K562 (cell line): ENCODE measurements around the gene PHF20. TPM values are rescaled to one million over a fixed set of nuclear protein-coding genes. Genes with fewer than 3 reads are reported as not detected.

Experiments used
- ATAC-seq: fragments of 200-7000 bp; cut with Tn5 transposase; 3 replicates; pipeline ENCODE4 v1.9.1; 2020; ENCODE audit warnings: moderate library complexity
- BruUV-seq: library from RNA; stranded (reverse); fragments of 400-500 nt; replicated peaks from 2 replicates; lab custom pipeline; 2021; lab: Mats Ljungman, UMichigan
- CTCF ChIA-PET: fragments of 300-600 bp; formaldehyde crosslinking; extraction: SDS; loops from one replicate; lab custom pipeline; 2021; ENCODE audit warnings: low intra/inter-chr PET ratio; lab: Yijun Ruan, JAX
- POLR2A ChIA-PET: fragments of 300-600, 350-650 bp; sonication (Branson Sonifier 250); formaldehyde crosslinking; extraction: SDS; loops from one replicate; lab custom pipeline; 2021; ENCODE audit warnings: antibody characterized with exemption, inconsistent platforms; lab: Yijun Ruan, JAX
- DNase-seq, 4 experiments: peaks; one replicate each; pipeline versions ENCODE4 v3.0.0 to v3.0.0-alpha.2; 2011 to 2018; ENCODE audit warnings: low spot score in 3 of 4, mixed read lengths in 3 of 4; ENCODE audit errors: extremely low read depth in 1 of 4
- FAIRE-seq: peaks from 2 replicates; lab custom pipeline; 2011; peaks lifted over from hg19 to GRCh38; lab: Jason Lieb, UNC
- H2AFZ ChIP-seq: 2 replicates; pipeline ENCODE4 v1.6.0; 2011; ENCODE audit warnings: low read depth, low read length, control low read depth, inconsistent platforms
- H3K27ac ChIP-seq: fragments of 200-600 bp; 3 replicates; pipeline ENCODE4 v1.8.0; 2011; ENCODE audit warnings: low read depth, mild to moderate bottlenecking, control low read depth, inconsistent platforms, low read length, moderate library complexity, mixed read lengths; ENCODE audit errors: extremely low read depth
- H3K27me3 ChIP-seq, 2 experiments: fragments of 300-600 bp in 1 of 2; 2 replicates in 1 of 2; 3 replicates in 1 of 2; pipeline versions ENCODE4 v1.6.0 to v1.8.0; 2011; ENCODE audit warnings: inconsistent platforms in 2 of 2, low read length in 2 of 2, mild to moderate bottlenecking in 1 of 2, mixed read lengths in 1 of 2, moderate library complexity in 1 of 2; ENCODE audit not compliant: control insufficient read depth in 2 of 2, insufficient read depth in 2 of 2
- H3K36me3 ChIP-seq: fragments of 300-600 bp; 3 replicates; pipeline ENCODE4 v1.8.0; 2011; ENCODE audit warnings: mild to moderate bottlenecking, low read length, inconsistent platforms; ENCODE audit not compliant: control insufficient read depth, insufficient read depth
- H3K4me1 ChIP-seq, 2 experiments: fragments of 200-600 bp in 1 of 2; replicated peaks in 1 of 2; 2 replicates in 1 of 2; 3 replicates in 1 of 2; pipeline versions ENCODE4 v1.5.1 to v1.8.0; 2011; ENCODE audit warnings: inconsistent platforms in 2 of 2, low read length in 2 of 2, mild to moderate bottlenecking in 1 of 2, mixed read lengths in 1 of 2, moderate library complexity in 1 of 2; ENCODE audit not compliant: control insufficient read depth in 2 of 2, insufficient read depth in 2 of 2
- H3K4me2 ChIP-seq: 2 replicates; pipeline ENCODE4 v1.6.1; 2011; ENCODE audit warnings: low read length, control low read depth, inconsistent platforms, mixed read lengths; ENCODE audit not compliant: insufficient read depth
- H3K4me3 ChIP-seq: fragments of 200-600 bp; sonication (generic), shearing (Covaris generic); 2 replicates; pipeline ENCODE4 v1.5.1; 2016; ENCODE audit warnings: control low read depth, inconsistent platforms
- H3K79me2 ChIP-seq: fragments of 200-600 bp; 3 replicates; pipeline ENCODE4 v1.8.0; 2011; ENCODE audit warnings: low read length, inconsistent platforms; ENCODE audit not compliant: control insufficient read depth, insufficient read depth
- H3K9ac ChIP-seq, 2 experiments: 2 replicates each; pipeline versions ENCODE4 v1.6.0 to v1.6.1; 2011; ENCODE audit warnings: low read depth in 2 of 2, low read length in 2 of 2, control low read depth in 1 of 2, inconsistent platforms in 1 of 2, mild to moderate bottlenecking in 1 of 2, mixed read lengths in 1 of 2; ENCODE audit not compliant: insufficient read depth in 1 of 2
- H3K9me1 ChIP-seq: one replicate; pipeline ENCODE4 v1.6.0; 2011; ENCODE audit warnings: inconsistent platforms, mild to moderate bottlenecking, low read length, moderate library complexity; ENCODE audit not compliant: control insufficient read depth, insufficient read depth
- H3K9me3 ChIP-seq: replicated peaks from 2 replicates; pipeline ENCODE4 v1.5.1; 2011; ENCODE audit warnings: low read depth, low read length, inconsistent platforms; ENCODE audit not compliant: control insufficient read depth, insufficient read depth
- H4K20me1 ChIP-seq: replicated peaks from 2 replicates; pipeline ENCODE4 v1.6.1; 2011; ENCODE audit warnings: low read length, inconsistent platforms, mixed read lengths; ENCODE audit not compliant: control insufficient read depth, insufficient read depth
- CREB5 ChIP-seq: fragments of 250-450 bp; sonication (Bioruptor Pico); IDR thresholded peaks from 2 replicates; pipeline ENCODE4 v1.5.0; 2020; ENCODE audit warnings: mild to moderate bottlenecking
- FOXP4 ChIP-seq: sonication (generic); formaldehyde crosslinking; IDR thresholded peaks from 2 replicates; pipeline ENCODE4 v1.8.0; 2022; ENCODE audit warnings: mild to moderate bottlenecking, missing genetic modification reagents, borderline replicate concordance
- MTA2 ChIP-seq: fragments of 450-650 bp; IDR thresholded peaks from 2 replicates; pipeline ENCODE4 v1.6.1; 2016; ENCODE audit warnings: low read depth
- XRCC4 ChIP-seq: IDR thresholded peaks from one replicate; pipeline ENCODE4 v1.6.1; 2011; ENCODE audit not compliant: insufficient read depth, insufficient read length; ENCODE audit errors: extremely low read depth
- ZNF253 ChIP-seq: fragments of 250-450 bp; sonication (Bioruptor Pico); conservative IDR thresholded peaks from 2 replicates; pipeline ENCODE4 v1.6.1; 2021; ENCODE audit warnings: mild to moderate bottlenecking
- ZNF408 ChIP-seq: fragments of 250-450 bp; sonication (Bioruptor Pico); IDR thresholded peaks from 2 replicates; pipeline ENCODE4 v1.4.0; 2020; ENCODE audit warnings: low read depth, mild to moderate bottlenecking, moderate library complexity
- ZNF445 ChIP-seq: fragments of 250-450 bp; sonication (Bioruptor Pico); IDR thresholded peaks from 2 replicates; pipeline ENCODE4 v1.4.0; 2020; ENCODE audit warnings: low read depth, mild to moderate bottlenecking, moderate library complexity
- ZNF655 ChIP-seq: fragments of 250-450 bp; sonication (Bioruptor Pico); IDR thresholded peaks from 2 replicates; pipeline ENCODE4 v1.5.0; 2021
- WGBS: fragments of 100-300 bp; shearing (Covaris generic); methylation state at CpG from one replicate; pipeline ENCODE4 v1.1.6; 2016; ENCODE audit warnings: low coverage, mixed read lengths; ENCODE audit not compliant: insufficient coverage; ENCODE audit errors: missing lambda C conversion rate; 5-methylcytosine and 5-hydroxymethylcytosine counted together
- in situ Hi-C: fragments of 300-500 bp; cut with MboI; formaldehyde crosslinking; loops from 4 replicates; pipeline ENCODE4 v1.15.0; 2018; ENCODE audit warnings: inconsistent platforms, mixed read lengths
- intact Hi-C: fragments of 100-400 bp; cut with micrococcal nuclease; formaldehyde crosslinking; loops from 2 replicates; pipeline ENCODE4 v1.14.2; 2022
- polyA plus RNA-seq, 8 experiments: library from polyadenylated mRNA; depleted of rRNA in 4 of 8; stranded (reverse) in 5 of 8; unstranded in 3 of 8; fragments of >200 nt; fragmentation: Nextera tagmentation in 2 of 8; fragmentation: Illumina TruSeq in 1 of 8; extraction: Ambion mirVana in 2 of 8; extraction: Trizol in 1 of 8; gene quantifications; 2 replicates each; pipeline versions ENCODE4 v1.2.1 to v1.2.3, GENCODE V29; 2011 to 2014; ENCODE audit warnings: inconsistent platforms in 1 of 8, missing spikeins in 1 of 8
- total RNA-seq, 7 experiments: library from RNA; depleted of rRNA in 6 of 7; stranded (reverse); fragments of >200 nt in 6 of 7; fragmentation: Illumina TruSeq in 2 of 7; extraction: Trizol in 2 of 7; gene quantifications; 2 replicates each; pipeline versions ENCODE4 v1.2.1 to v1.2.3, GENCODE V29; 2011 to 2021; ENCODE audit warnings: low replicate concordance in 1 of 7

Gene PHF20
- total and polyA plus RNA-seq, 9 of the 15 experiments (the other 6 are each of a cell fraction or from before 2014, with no cell fraction given) = 49.9 to 196 (median 70.7) TPM

GRCh38 chr20:35773154-35773751 is 1.4 kb downstream of the PHF20 start:
- 0% methylated on average over 8 of the region's 8 CpGs for WGBS
- peak overlapping the region; percentile 90 for H3K4me2 ChIP-seq
- intact Hi-C loops (loop anchor here (2.0 to 10.0 kb wide), 3 partner anchors 30 to 132 kb away; partner anchors contain the start of gene RBM39), in situ Hi-C loops (no loop called here)
- ATAC-seq (peak; percentile 49), FAIRE-seq (peak; percentile 68), DNase-seq (peak; percentile 19 to 63 (median 24))
- H3K9me1 ChIP-seq = no peaks in the 10 kb centered on the region
- H3K9ac ChIP-seq = peak overlapping the region; percentile 86 to 92
- peak overlapping the region; percentile 86 for H3K27ac ChIP-seq
- no TSS peak for BruUV-seq
- H3K9me3 ChIP-seq = no peaks in the 10 kb centered on the region
- H3K79me2 ChIP-seq = peaks cover 60% of the 10 kb centered on the region
- H3K36me3 ChIP-seq = peaks cover 19% of the 10 kb centered on the region; the same call in 2 of the 3 replicates
- CTCF ChIA-PET = no interaction called here
- peak overlapping the region; percentile 78 for H2AFZ ChIP-seq
- POLR2A ChIA-PET = interaction anchor here (0.6 to 4.0 kb wide), 4 partner anchors 30 to 455 kb away, joined by 3 to 46 read pairs (median 16); partner anchors contain the start of gene RBM39
- H3K4me1 ChIP-seq = peaks cover 28 to 50% of the 10 kb centered on the region in 2 experiments
- H3K27me3 ChIP-seq = no peaks in the 10 kb centered on the region
- peaks cover 13% of the 10 kb centered on the region for H4K20me1 ChIP-seq
- H3K4me3 ChIP-seq = peak overlapping the region; percentile 70
- no peak for TF ChIP-seq ZNF655
- TF ChIP-seq ZNF253 (CRISPR knock-in tag) = no peak
- no peak for TF ChIP-seq ZNF408
- TF ChIP-seq ZNF445 (CRISPR knock-in tag) = no peak
- TF ChIP-seq XRCC4 = no peak
- no peak for TF ChIP-seq CREB5 (CRISPR knock-in tag)
- TF ChIP-seq MTA2 = no peak
- no peak for TF ChIP-seq FOXP4 (CRISPR knock-in tag)
